ENCODE data around the gene FMOD.

Gene FMOD

DNA sequence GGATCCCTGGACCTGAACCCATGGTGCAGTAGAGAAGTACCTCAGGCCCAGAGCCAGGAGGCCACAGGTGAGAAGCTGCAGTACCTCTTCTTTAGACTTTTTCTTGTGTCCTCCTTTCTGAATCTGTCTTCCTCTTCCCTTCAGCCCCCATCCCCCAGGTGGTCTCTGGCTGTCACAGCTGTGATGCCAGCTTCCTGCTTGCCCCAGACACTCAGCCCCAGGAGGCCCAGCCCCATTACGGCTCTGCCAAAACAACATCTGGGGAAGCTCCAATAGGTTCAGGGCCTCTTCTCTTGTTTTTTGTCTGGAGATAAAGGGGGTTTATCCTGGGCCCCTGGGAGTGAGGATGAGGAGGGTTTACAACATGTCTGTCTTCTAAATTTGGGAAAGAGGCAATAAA is 55.1 kb downstream of the FMOD start:
- H3K9me3 ChIP-seq (ENCODE audit: control insufficient read depth, low read length), result no peaks in the 10 kb centered on the region
- no peak overlapping the region for H3K4me3 ChIP-seq (ENCODE audit: extremely low read depth, insufficient read depth, low read length, poor library complexity, severe bottlenecking)
- peaks cover 5% of the 10 kb centered on the region for H3K4me1 ChIP-seq (ENCODE audit: control insufficient read depth, insufficient read depth, low read length, poor library complexity, severe bottlenecking)
- H3K36me3 ChIP-seq (ENCODE audit: control insufficient read depth, insufficient read depth, low read length), result no peaks in the 10 kb centered on the region
- no peak overlapping the region for H3K27ac ChIP-seq (ENCODE audit: low read depth, low read length, severe bottlenecking)
- WGBS, 2 experiments (ENCODE audit: insufficient coverage in 2 of 2), result no CpG with 5 or more reads among the region's 1 CpG

DNA sequence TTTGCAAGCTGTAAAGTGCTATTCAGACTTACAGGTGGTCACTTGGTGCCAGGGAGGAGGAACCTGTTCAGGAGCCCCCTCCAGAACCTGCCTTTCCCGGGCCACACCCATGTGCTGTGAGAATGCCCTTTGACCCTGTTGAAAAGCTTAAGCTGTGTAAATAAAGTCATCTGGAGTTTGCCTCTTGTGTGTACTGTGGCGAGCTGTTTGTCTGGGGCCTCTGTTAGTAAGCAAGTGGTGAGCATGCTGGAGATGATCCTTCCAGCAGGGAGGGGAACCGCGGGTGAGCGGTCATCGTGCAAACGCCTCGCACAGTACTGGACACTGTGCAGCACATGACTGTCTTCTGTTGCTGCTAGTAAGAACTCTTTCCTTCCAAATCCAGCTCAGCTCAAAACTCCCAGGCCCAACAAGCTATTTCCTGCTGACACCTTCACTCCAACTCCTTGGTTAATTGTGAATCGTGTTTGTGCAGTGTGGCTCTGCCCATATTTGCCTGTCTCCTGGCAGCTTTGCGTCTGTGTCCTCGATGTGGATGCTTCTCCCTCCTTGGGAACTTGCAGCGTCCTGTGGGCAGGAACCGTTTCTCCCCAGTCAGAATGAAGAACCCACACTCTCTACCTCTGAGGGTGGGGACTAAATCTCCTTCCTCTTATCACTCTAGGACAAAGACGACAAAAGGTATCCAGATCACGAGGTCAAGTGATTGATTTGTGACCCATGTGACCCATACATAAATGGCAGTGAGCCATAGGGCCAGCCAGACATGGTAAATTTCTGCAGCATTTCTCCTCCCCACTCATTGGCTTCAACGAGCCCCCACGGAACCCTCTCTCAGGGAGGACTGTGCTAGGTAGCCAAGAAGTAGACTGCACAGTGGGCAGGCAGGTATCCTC is 59.5 kb downstream of the FMOD start:
- no peaks in the 10 kb centered on the region for H3K9me3 ChIP-seq (ENCODE audit: control insufficient read depth, low read length)
- H3K27ac ChIP-seq (ENCODE audit: low read depth, low read length, severe bottlenecking), result peak overlapping the region; percentile 53
- peaks cover 35% of the 10 kb centered on the region for H3K4me1 ChIP-seq (ENCODE audit: control insufficient read depth, insufficient read depth, low read length, poor library complexity, severe bottlenecking)
- no peaks in the 10 kb centered on the region for H3K36me3 ChIP-seq (ENCODE audit: control insufficient read depth, insufficient read depth, low read length)
- WGBS, 2 experiments (ENCODE audit: insufficient coverage in 2 of 2), result 95% methylated on average over 14 of the region's 17 CpGs
- H3K4me3 ChIP-seq (ENCODE audit: extremely low read depth, insufficient read depth, low read length, poor library complexity, severe bottlenecking), result no peak overlapping the region

Data from mesodermal cell (in vitro differentiated cells).